ENCODE data around the gene AK5.

AK5 gene

GRCh38 chr1:77552626-77553025 is 270.8 kb downstream of the AK5 start:
- Histone ChIP-seq H3K9ac (ENCODE audit: low read length) (no peak overlapping the region), H3K9me3 (ENCODE audit: insufficient read depth, low read length) (no peaks in the 10 kb centered on the region), H2AFZ (ENCODE audit: low read depth, low read length) (no peak overlapping the region), H3K4me1 (ENCODE audit: low read length) (no peaks in the 10 kb centered on the region), H3K4me3 (ENCODE audit: low read length) (no peak overlapping the region), H3K36me3 (replicated peaks; ENCODE audit: low read depth, low read length) (no peaks in the 10 kb centered on the region), H3K4me2 (ENCODE audit: low read length) (no peak overlapping the region), H3K27me3 (ENCODE audit: low read depth, low read length) (no peaks in the 10 kb centered on the region), H3K27ac (ENCODE audit: low read length) (no peak overlapping the region), H3K79me2 (ENCODE audit: low read length) (no peaks in the 10 kb centered on the region), H4K20me1 (ENCODE audit: insufficient read depth, low read length) (no peaks in the 10 kb centered on the region)
- no peak for TF ChIP-seq CTCF (IDR thresholded peaks at IDR 0.05; ENCODE audit: low read depth, low read length)

GRCh38 chr1:77553568-77554291 is 271.9 kb downstream of the AK5 start:
- Histone ChIP-seq H3K9me3 (ENCODE audit: insufficient read depth, low read length) (no peaks in the 10 kb centered on the region), H3K27me3 (ENCODE audit: low read depth, low read length) (no peaks in the 10 kb centered on the region), H3K4me3 (ENCODE audit: low read length) (no peak overlapping the region), H3K4me1 (ENCODE audit: low read length) (no peaks in the 10 kb centered on the region), H2AFZ (ENCODE audit: low read depth, low read length) (no peak overlapping the region), H3K4me2 (ENCODE audit: low read length) (no peak overlapping the region), H4K20me1 (ENCODE audit: insufficient read depth, low read length) (no peaks in the 10 kb centered on the region), H3K9ac (ENCODE audit: low read length) (no peak overlapping the region), H3K27ac (ENCODE audit: low read length) (no peak overlapping the region), H3K79me2 (ENCODE audit: low read length) (no peaks in the 10 kb centered on the region), H3K36me3 (replicated peaks; ENCODE audit: low read depth, low read length) (no peaks in the 10 kb centered on the region)
- TF ChIP-seq CTCF (IDR thresholded peaks at IDR 0.05; ENCODE audit: low read depth, low read length) (no peak), EZH2phosphoT487 (IDR thresholded peaks at IDR 0.05; ENCODE audit: low read depth) (no peak)

GRCh38 chr1:77556045-77556444 is 274.2 kb downstream of the AK5 start:
- no peaks in the 10 kb centered on the region for H4K20me1 ChIP-seq (ENCODE audit: insufficient read depth, low read length)
- TF ChIP-seq EZH2phosphoT487 (IDR thresholded peaks at IDR 0.05; ENCODE audit: low read depth) (no peak), CTCF (IDR thresholded peaks at IDR 0.05; ENCODE audit: low read depth, low read length) (no peak)
- H3K9ac ChIP-seq (ENCODE audit: low read length), result no peak overlapping the region
- no peaks in the 10 kb centered on the region for H3K27me3 ChIP-seq (ENCODE audit: low read depth, low read length)
- H3K4me1 ChIP-seq (ENCODE audit: low read length), result peaks cover 14% of the 10 kb centered on the region
- no peak overlapping the region for H2AFZ ChIP-seq (ENCODE audit: low read depth, low read length)
- H3K4me2 ChIP-seq (ENCODE audit: low read length), result no peak overlapping the region
- no peaks in the 10 kb centered on the region for H3K9me3 ChIP-seq (ENCODE audit: insufficient read depth, low read length)
- no peaks in the 10 kb centered on the region for H3K79me2 ChIP-seq (ENCODE audit: low read length)
- no peaks in the 10 kb centered on the region for H3K36me3 ChIP-seq (replicated peaks; ENCODE audit: low read depth, low read length)
- H3K27ac ChIP-seq (ENCODE audit: low read length), result no peak overlapping the region
- no peak overlapping the region for H3K4me3 ChIP-seq (ENCODE audit: low read length)

GRCh38 chr1:77557053-77557452 is 275.2 kb downstream of the AK5 start:
- Histone ChIP-seq H3K36me3 (replicated peaks; ENCODE audit: low read depth, low read length) (no peaks in the 10 kb centered on the region), H3K27ac (ENCODE audit: low read length) (no peak overlapping the region), H3K4me1 (ENCODE audit: low read length) (peaks cover 14% of the 10 kb centered on the region), H2AFZ (ENCODE audit: low read depth, low read length) (no peak overlapping the region), H3K9me3 (ENCODE audit: insufficient read depth, low read length) (no peaks in the 10 kb centered on the region), H3K79me2 (ENCODE audit: low read length) (no peaks in the 10 kb centered on the region), H4K20me1 (ENCODE audit: insufficient read depth, low read length) (no peaks in the 10 kb centered on the region), H3K27me3 (ENCODE audit: low read depth, low read length) (no peaks in the 10 kb centered on the region), H3K4me3 (ENCODE audit: low read length) (no peak overlapping the region), H3K9ac (ENCODE audit: low read length) (no peak overlapping the region), H3K4me2 (ENCODE audit: low read length) (no peak overlapping the region)
- TF ChIP-seq CTCF (IDR thresholded peaks at IDR 0.05; ENCODE audit: low read depth, low read length), result no peak
- TF ChIP-seq EZH2phosphoT487 (IDR thresholded peaks at IDR 0.05; ENCODE audit: low read depth), result no peak

Measured in OCI-LY3 (cell line).